ENCODE data around the gene TYRO3.

GRCh38 chr15:41578736-41579383 is 19.8 kb downstream of the TYRO3 start:
- TF ChIP-seq POLR2A (IDR thresholded peaks at IDR 0.05) (no peak), POLR2AphosphoS5 (IDR thresholded peaks at IDR 0.05) (no peak), CTCF (IDR thresholded peaks at IDR 0.05) (no peak), EP300 (IDR thresholded peaks at IDR 0.05) (no peak)
